Common myeloid progenitor, CD34-positive (primary cell): Measurements from ENCODE around the gene SYPL2.

Experiments
- CTCF ChIA-PET: fragments of 350-600 bp; sonication (Branson Sonifier 250); formaldehyde crosslinking; loops from one replicate; lab custom pipeline; 2021; ENCODE audit warnings: antibody characterized with exemption; lab: Charles Lee
- POLR2A ChIA-PET: fragments of 350-600 bp; sonication (Branson Sonifier 250); formaldehyde crosslinking; loops from one replicate; lab custom pipeline; 2021; ENCODE audit warnings: antibody characterized with exemption; lab: Charles Lee
- DNase-seq, 3 donors: peaks; one replicate each; pipeline versions ENCODE4 v3.0.0 to v3.0.0-alpha.2; 2013
- H3K27ac ChIP-seq, 2 experiments: 1 replicate in 1 of 2; 2 replicates in 1 of 2; pipeline ENCODE4 v1.7.0; 2013; ENCODE audit warnings: inconsistent platforms in 2 of 2, low read length in 2 of 2, mild to moderate bottlenecking in 2 of 2, low read depth in 1 of 2, moderate library complexity in 1 of 2; ENCODE audit not compliant: severe bottlenecking in 2 of 2, insufficient read depth in 1 of 2, poor library complexity in 1 of 2
- H3K27me3 ChIP-seq, 5 experiments: replicated peaks in 2 of 5; 1 replicate in 3 of 5; 2 replicates in 2 of 5; pipeline versions ENCODE4 v1.6.1 to v1.7.0; 2013; ENCODE audit warnings: low read length in 4 of 5, mild to moderate bottlenecking in 2 of 5, moderate library complexity in 2 of 5, inconsistent platforms in 1 of 5; ENCODE audit not compliant: insufficient read depth in 5 of 5, control insufficient read depth in 4 of 5
- H3K36me3 ChIP-seq, 4 experiments: 1 replicate in 2 of 4; 2 replicates in 2 of 4; pipeline versions ENCODE4 v1.6.1 to v1.7.0; 2013; ENCODE audit warnings: low read length in 3 of 4, control low read depth in 1 of 4, mild to moderate bottlenecking in 1 of 4; ENCODE audit not compliant: control insufficient read depth in 4 of 4, insufficient read depth in 4 of 4
- H3K4me1 ChIP-seq, 4 experiments: 1 replicate in 3 of 4; 2 replicates in 1 of 4; pipeline versions ENCODE4 v1.6.1 to v1.7.1; 2013; ENCODE audit warnings: low read length in 3 of 4, mild to moderate bottlenecking in 3 of 4, control low read depth in 1 of 4, inconsistent platforms in 1 of 4, moderate library complexity in 1 of 4; ENCODE audit not compliant: control insufficient read depth in 4 of 4, insufficient read depth in 4 of 4; ENCODE audit errors: control extremely low read depth in 1 of 4
- H3K4me3 ChIP-seq, 7 experiments: 1 replicate in 4 of 7; 2 replicates in 3 of 7; pipeline versions ENCODE4 v1.5.1 to v1.7.0; 2013; ENCODE audit warnings: mild to moderate bottlenecking in 7 of 7, low read length in 6 of 7, moderate library complexity in 6 of 7, inconsistent platforms in 2 of 7, low read depth in 2 of 7, control low read depth in 1 of 7; ENCODE audit not compliant: insufficient read depth in 4 of 7, control insufficient read depth in 1 of 7; ENCODE audit errors: extremely low read depth in 1 of 7
- H3K9me3 ChIP-seq, 5 experiments: 1 replicate in 4 of 5; 2 replicates in 1 of 5; pipeline versions ENCODE4 v1.6.1 to v1.7.1; 2013; ENCODE audit warnings: low read length in 4 of 5, mild to moderate bottlenecking in 2 of 5, inconsistent platforms in 1 of 5, low read depth in 1 of 5, moderate library complexity in 1 of 5; ENCODE audit not compliant: control insufficient read depth in 4 of 5, insufficient read depth in 2 of 5; ENCODE audit errors: control extremely low read depth in 1 of 5
- WGBS: methylation state at CpG from one replicate; pipeline ENCODE4 v1.1.5; 2013; ENCODE audit not compliant: insufficient coverage; 5-methylcytosine and 5-hydroxymethylcytosine counted together

SYPL2 gene

DNA sequence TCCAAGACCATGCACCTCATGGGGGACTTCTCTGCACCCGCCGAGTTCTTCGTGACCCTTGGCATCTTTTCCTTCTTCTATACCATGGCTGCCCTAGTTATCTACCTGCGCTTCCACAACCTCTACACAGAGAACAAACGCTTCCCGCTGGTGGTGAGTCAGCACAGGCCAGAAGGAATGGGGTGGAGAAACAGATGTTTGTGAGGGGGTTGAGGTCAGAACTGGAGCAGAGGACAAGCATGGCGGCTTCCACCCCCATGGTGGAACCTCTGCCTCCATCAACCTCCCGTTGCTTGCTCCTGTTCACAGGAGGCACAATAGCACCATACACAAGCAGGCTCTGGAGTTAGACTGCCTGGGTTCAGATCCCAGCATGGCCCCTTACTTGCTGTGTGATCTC, 10.5 kb downstream of the SYPL2 start:
- peaks cover 3 to 41% (median 25%) of the 10 kb centered on the region in 5 experiments for H3K27me3 ChIP-seq

DNA sequence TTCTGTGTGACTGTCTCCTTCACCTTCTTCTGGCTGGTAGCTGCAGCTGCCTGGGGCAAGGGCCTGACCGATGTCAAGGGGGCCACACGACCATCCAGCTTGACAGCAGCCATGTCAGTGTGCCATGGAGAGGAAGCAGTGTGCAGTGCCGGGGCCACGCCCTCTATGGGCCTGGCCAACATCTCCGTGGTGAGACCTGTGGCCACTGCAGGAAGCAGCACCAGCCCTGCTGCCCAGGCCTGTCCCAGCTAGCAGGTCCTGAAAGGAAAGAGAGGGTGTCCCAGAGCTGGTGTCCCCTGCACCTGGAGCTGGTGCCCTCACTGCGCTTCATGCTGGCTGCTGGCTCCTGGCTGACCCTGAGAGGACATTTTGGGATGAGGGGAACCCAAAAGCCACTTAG, 11.5 kb downstream of the SYPL2 start:
- Histone ChIP-seq H3K36me3 (no peaks in the 10 kb centered on the region), H3K4me3 (no peak overlapping the region), H3K27ac (no peak overlapping the region), H3K9me3 (no peaks in the 10 kb centered on the region), H3K27me3 (peaks cover 3 to 40% (median 30%) of the 10 kb centered on the region in 5 experiments), H3K4me1 (peaks cover 0 to 9% (median 7%) of the 10 kb centered on the region in 4 experiments)
- ChIA-PET CTCF (interaction anchor here (0.8 to 1.8 kb wide), 5 partner anchors 15 to 55 kb away, joined by 3 to 4 read pairs (median 3); partner anchors contain the start of gene AMIGO1), POLR2A (no interaction called here)
- WGBS = 71% methylated on average over 4 of the region's 6 CpGs
- DNase-seq = no peak

More for the DNA sequence above, 10.5 kb downstream of the SYPL2 start:
- Histone ChIP-seq H3K4me3 (no peak overlapping the region), H3K4me1 (peaks cover 0 to 9% (median 6%) of the 10 kb centered on the region in 4 experiments), H3K27ac (no peak overlapping the region), H3K9me3 (no peaks in the 10 kb centered on the region), H3K36me3 (no peaks in the 10 kb centered on the region)
- CTCF ChIA-PET = interaction anchor here (0.8 to 0.9 kb wide), 2 partner anchors 14 to 28 kb away, joined by 3 read pairs; no protein-coding TSS in a partner anchor
- DNase-seq = no peak
- POLR2A ChIA-PET = no interaction called here
- 89% methylated on average over 2 of the region's 8 CpGs for WGBS

DNA sequence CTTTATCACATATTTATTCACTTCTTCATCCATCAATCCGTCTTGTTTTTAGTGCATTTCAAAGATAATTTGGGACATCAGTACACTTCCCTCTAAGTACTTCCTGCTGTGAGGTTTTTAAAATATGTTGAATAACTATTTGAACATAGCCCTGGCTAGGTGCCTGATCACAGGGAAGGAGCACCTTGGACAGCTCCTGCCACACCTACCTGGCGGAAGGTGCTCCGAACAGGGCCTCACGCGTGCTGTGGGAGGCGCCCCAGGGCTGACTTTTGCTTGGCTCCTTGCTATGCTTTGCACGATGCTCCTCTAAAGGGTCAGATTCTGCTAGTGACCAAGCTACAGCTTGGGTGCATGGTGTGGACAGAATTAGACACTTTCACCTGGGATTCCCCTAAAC, 12.5 kb downstream of the SYPL2 start:
- WGBS = 2% methylated on average over 6 of the region's 7 CpGs
- Histone ChIP-seq H3K36me3 (no peaks in the 10 kb centered on the region), H3K27me3 (peaks cover 3 to 38% (median 28%) of the 10 kb centered on the region in 5 experiments), H3K4me3 (no peak overlapping the region), H3K4me1 (peaks cover 0 to 15% (median 14%) of the 10 kb centered on the region in 4 experiments), H3K9me3 (no peaks in the 10 kb centered on the region), H3K27ac (no peak overlapping the region)
- peak in 2 of 3 donors; percentile 68 to 74 for DNase-seq
- POLR2A ChIA-PET = no interaction called here
- CTCF ChIA-PET = interaction anchor here (1.3 to 1.8 kb wide), 7 partner anchors 12 to 54 kb away, joined by 3 to 8 read pairs (median 4); partner anchors contain the start of gene AMIGO1

DNA sequence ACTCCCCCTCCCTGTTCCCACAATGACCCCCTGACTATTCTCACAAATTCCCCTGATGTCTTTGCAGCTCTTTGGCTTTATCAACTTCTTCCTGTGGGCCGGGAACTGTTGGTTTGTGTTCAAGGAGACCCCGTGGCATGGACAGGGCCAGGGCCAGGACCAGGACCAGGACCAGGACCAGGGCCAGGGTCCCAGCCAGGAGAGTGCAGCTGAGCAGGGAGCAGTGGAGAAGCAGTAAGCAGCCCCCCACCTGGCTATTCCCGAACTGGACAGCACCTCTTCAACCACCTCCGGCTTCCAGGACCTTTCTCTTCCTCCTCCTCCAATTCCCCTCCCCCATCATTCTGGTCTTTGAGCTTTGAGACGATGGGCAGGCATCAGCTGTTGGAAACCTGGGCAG, 13.0 kb downstream of the SYPL2 start:
- CTCF ChIA-PET = interaction anchor here (1.2 to 1.8 kb wide), 5 partner anchors 11 to 53 kb away, joined by 3 to 8 read pairs (median 5); partner anchors contain the start of gene AMIGO1
- POLR2A ChIA-PET = no interaction called here

DNA sequence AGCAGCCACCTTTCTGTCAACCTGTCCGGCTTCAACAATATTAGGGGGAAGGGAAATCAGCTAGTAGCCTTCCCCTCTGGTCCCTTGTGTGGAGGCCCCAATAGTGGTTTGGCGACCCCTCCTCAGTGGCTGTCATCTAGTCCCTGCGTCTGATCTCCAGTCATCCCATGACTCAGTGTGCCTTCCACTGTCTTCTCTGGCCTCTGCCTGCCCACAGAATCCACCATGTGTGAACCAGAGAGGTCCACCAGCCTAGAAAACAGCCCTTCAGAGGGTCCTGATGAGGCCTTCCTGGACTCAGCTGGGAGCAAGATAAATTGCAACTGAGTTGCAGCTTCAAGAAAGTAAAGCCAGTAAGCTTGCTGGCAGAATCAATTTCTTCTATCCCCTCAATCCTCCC, 13.6 kb downstream of the SYPL2 start:
- H3K27me3 ChIP-seq = peaks cover 3 to 36% (median 23%) of the 10 kb centered on the region in 5 experiments
- ChIA-PET CTCF (interaction anchor here (1.2 to 1.7 kb wide), 4 partner anchors 11 to 52 kb away, joined by 3 to 8 read pairs (median 5); no protein-coding TSS in a partner anchor), POLR2A (no interaction called here)
- H3K4me3 ChIP-seq = no peak overlapping the region
- 96% methylated on average over 3 of the region's 3 CpGs for WGBS
- no peak overlapping the region for H3K27ac ChIP-seq
- H3K4me1 ChIP-seq = peaks cover 0 to 24% (median 21%) of the 10 kb centered on the region in 4 experiments
- H3K9me3 ChIP-seq = no peaks in the 10 kb centered on the region
- DNase-seq = no peak
- no peaks in the 10 kb centered on the region for H3K36me3 ChIP-seq

More for the DNA sequence above, 13.0 kb downstream of the SYPL2 start:
- DNase-seq = no peak
- H3K27ac ChIP-seq = no peak overlapping the region
- no peaks in the 10 kb centered on the region for H3K36me3 ChIP-seq
- no peaks in the 10 kb centered on the region for H3K9me3 ChIP-seq
- peaks cover 0 to 18% (median 16%) of the 10 kb centered on the region in 4 experiments for H3K4me1 ChIP-seq
- H3K4me3 ChIP-seq = no peak overlapping the region
- WGBS = 72% methylated on average over 3 of the region's 5 CpGs
- peaks cover 3 to 36% (median 26%) of the 10 kb centered on the region in 5 experiments for H3K27me3 ChIP-seq

DNA sequence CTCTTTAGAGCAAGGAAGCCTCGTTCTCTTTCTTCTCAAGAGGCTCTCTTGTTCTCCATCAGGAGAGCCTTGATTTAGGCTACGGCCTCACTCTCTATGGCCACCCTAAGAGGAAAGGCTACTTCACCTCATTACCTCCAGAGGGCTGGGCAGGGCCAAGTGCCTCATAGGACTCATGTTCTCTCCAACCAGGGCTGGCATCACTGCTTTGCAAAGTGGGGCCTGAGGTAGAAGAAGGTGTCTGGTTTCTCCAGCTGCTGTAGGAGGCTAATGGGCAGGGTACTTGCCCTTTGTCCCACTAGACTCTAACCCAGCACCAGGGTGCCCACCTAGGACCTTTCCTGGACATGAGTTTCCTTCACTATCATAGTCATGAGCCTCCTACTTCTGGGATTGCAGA, 15.3 kb downstream of the SYPL2 start:
- Histone ChIP-seq H3K27me3 (peaks cover 0 to 32% (median 20%) of the 10 kb centered on the region in 5 experiments), H3K9me3 (no peaks in the 10 kb centered on the region), H3K27ac (no peak overlapping the region), H3K4me3 (no peak overlapping the region), H3K4me1 (peaks cover 0 to 25% (median 23%) of the 10 kb centered on the region in 4 experiments), H3K36me3 (no peaks in the 10 kb centered on the region)
- WGBS = 91% methylated on average over 2 of the region's 2 CpGs
- CTCF ChIA-PET = interaction anchor here (1.1 to 39.1 kb wide), 4 partner anchors 9 to 53 kb away, joined by 3 to 1203 read pairs (median 4); partner anchors contain the start of gene GPR61
- POLR2A ChIA-PET = no interaction called here
- DNase-seq = no peak

DNA sequence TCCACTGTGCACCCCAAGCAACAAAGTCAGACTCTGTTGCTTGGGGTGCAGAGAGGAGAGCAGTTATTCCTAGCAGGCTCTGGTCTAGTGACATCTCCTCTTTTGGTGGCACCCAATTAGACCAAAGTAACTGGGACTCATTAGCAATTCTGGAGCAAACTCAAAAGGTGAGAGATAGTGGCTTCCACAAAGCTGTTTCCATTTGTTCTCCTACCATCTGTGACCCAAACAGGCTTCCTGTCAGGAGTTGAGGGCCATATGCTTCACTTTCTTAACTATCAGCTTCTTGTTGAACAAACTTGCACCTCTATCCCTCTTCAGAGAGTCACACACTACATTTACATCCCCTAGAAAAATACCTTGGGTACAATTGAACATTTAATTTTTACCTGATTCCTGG, 15.9 kb downstream of the SYPL2 start:
- Histone ChIP-seq H3K36me3 (peaks cover 0 to 3% (median 0%) of the 10 kb centered on the region in 4 experiments), H3K4me1 (peaks cover 0 to 25% (median 23%) of the 10 kb centered on the region in 4 experiments), H3K4me3 (no peak overlapping the region), H3K27me3 (peaks cover 0 to 32% (median 18%) of the 10 kb centered on the region in 5 experiments), H3K9me3 (no peaks in the 10 kb centered on the region), H3K27ac (no peak overlapping the region)
- ChIA-PET POLR2A (no interaction called here), CTCF (interaction anchor here (1.1 to 39.1 kb wide), 6 partner anchors 9 to 281 kb away, joined by 3 to 1203 read pairs (median 3); partner anchors contain the start of gene GPR61)
- no peak for DNase-seq
